Activated effector memory CD4-positive, alpha-beta T cell treated with Interleukin-2 at 50 U/mL for 16 hours (primary cell): Measurements from ENCODE around the gene LTF.

Source experiments
- DNase-seq: peaks from one replicate; pipeline ENCODE4 v3.0.0-alpha.2; 2020

Gene LTF

GRCh38 chr3:46490338-46491084 lies 25.8 kb upstream of the LTF start:
- DNase-seq, result no peak

GRCh38 chr3:46489875-46490274 lies 25.2 kb upstream of the LTF start:
- DNase-seq, result no peak

- no peak for DNase-seq
Measured at GRCh38 chr3:46489381-46489780, 24.7 kb upstream of the LTF start.

GRCh38 chr3:46488735-46489361 lies 24.1 kb upstream of the LTF start:
- peak; percentile 89 for DNase-seq

- DNase-seq, result no peak
Measured at GRCh38 chr3:46485779-46486175, 21.1 kb upstream of the LTF start.

- no peak for DNase-seq
Measured at GRCh38 chr3:46484911-46485778, 20.4 kb upstream of the LTF start.

- no peak for DNase-seq
Measured at GRCh38 chr3:46484388-46484787, 19.7 kb upstream of the LTF start.

- no peak for DNase-seq
Measured at GRCh38 chr3:46483825-46484224, 19.1 kb upstream of the LTF start.

GRCh38 chr3:46482632-46483350 lies 18.1 kb upstream of the LTF start:
- DNase-seq, result no peak

GRCh38 chr3:46481636-46482035 lies 16.9 kb upstream of the LTF start:
- DNase-seq, result no peak

- no peak for DNase-seq
Measured at GRCh38 chr3:46480491-46481195, 15.9 kb upstream of the LTF start.

- no peak for DNase-seq
Measured at GRCh38 chr3:46479696-46480095, 15.0 kb upstream of the LTF start.

GRCh38 chr3:46479021-46479420 lies 14.3 kb upstream of the LTF start:
- no peak for DNase-seq

GRCh38 chr3:46478341-46478740 lies 13.6 kb upstream of the LTF start:
- no peak for DNase-seq

GRCh38 chr3:46477756-46478155 lies 13.1 kb upstream of the LTF start:
- no peak for DNase-seq

GRCh38 chr3:46477145-46477544 lies 12.4 kb upstream of the LTF start:
- DNase-seq, result no peak

GRCh38 chr3:46472736-46473135 lies 8.0 kb upstream of the LTF start:
- DNase-seq, result no peak

GRCh38 chr3:46471371-46471914 lies 6.7 kb upstream of the LTF start:
- no peak for DNase-seq

GRCh38 chr3:46470831-46471230 lies 6.1 kb upstream of the LTF start:
- no peak for DNase-seq

GRCh38 chr3:46469680-46470357 lies 5.1 kb upstream of the LTF start:
- DNase-seq, result no peak

GRCh38 chr3:46468753-46469600 lies 4.3 kb upstream of the LTF start:
- DNase-seq, result no peak
